HuH-7.5 (cell line): ENCODE results near the gene L3MBTL1.

ENCODE experiments used
- DNase-seq: peaks from one replicate; pipeline ENCODE4 v3.0.0; 2011; ENCODE audit warnings: low spot score

The L3MBTL1 gene

GRCh38 chr20:43506238-43506637 lies 1.3 kb upstream of the L3MBTL1 start:
- DNase-seq, result no peak

GRCh38 chr20:43508106-43508505 lies 609 bp downstream of the L3MBTL1 start:
- peak; percentile 57 for DNase-seq

DNA sequence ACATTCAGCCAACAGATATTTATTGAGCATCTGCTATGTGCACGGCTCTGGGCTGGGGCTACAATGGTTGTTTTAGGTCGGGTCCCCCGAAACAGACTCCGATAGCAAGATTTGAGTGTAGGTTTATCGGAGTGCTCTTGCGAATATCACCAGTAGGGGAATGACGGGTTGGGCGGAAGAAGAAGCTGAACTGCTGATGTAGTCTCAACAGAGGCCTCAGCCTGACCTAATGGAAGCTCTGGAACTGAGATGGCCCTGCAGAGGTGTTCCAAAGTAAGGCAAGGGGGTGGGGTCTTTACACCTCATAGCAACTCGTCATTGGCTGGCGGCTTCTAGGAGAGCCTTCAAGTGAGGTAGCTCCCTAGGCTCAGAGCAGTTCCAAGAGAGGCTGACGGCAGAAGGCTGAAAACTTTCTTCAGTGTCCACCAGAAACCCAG lies 1.1 kb downstream of the L3MBTL1 start:
- peak; percentile 47 for DNase-seq

GRCh38 chr20:43511879-43512278 lies 4.4 kb downstream of the L3MBTL1 start:
- DNase-seq, result no peak

GRCh38 chr20:43513372-43513930 lies 6.0 kb downstream of the L3MBTL1 start:
- no peak for DNase-seq

DNA sequence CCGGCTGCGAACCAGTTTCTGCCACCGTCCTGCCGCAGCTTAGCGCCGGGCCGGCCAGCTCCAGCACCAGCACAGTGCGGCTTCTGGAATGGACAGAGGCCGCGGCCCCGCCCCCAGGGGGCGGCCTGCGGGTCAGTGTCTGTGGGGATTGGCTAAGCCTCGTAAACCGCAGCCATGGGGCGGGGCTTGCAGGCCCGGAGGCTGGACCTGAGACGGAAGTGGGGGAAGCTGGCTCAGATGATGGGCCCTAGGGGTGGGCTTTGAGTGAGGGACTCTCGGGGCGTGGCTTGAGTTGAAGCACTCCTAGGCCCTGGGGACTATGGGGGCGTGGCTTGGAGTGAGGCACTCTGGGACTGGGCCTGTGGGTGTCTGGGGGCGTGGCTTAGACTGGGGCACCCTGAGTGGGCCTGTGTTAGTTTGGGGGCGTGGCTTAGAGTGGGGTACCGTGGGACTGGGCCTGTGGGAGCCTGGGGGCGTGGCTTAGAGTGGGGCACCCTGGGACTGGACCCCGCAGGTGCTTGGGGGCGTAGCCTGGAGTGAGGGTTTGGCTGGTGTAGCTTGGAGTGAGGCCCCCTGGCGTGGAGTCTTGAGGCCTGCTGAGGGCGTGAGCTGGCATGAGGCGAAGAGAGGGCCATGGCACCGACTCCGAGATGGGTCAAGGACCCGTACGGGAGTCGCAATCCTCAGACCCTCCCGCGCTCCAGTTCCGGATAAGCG lies 6.6 kb downstream of the L3MBTL1 start:
- peak; percentile 95 for DNase-seq

- DNase-seq, result no peak
These were observed 7.1 kb downstream of the L3MBTL1 start for GRCh38 chr20:43514648-43514999.

GRCh38 chr20:43515628-43516027 lies 8.1 kb downstream of the L3MBTL1 start:
- no peak for DNase-seq

DNA sequence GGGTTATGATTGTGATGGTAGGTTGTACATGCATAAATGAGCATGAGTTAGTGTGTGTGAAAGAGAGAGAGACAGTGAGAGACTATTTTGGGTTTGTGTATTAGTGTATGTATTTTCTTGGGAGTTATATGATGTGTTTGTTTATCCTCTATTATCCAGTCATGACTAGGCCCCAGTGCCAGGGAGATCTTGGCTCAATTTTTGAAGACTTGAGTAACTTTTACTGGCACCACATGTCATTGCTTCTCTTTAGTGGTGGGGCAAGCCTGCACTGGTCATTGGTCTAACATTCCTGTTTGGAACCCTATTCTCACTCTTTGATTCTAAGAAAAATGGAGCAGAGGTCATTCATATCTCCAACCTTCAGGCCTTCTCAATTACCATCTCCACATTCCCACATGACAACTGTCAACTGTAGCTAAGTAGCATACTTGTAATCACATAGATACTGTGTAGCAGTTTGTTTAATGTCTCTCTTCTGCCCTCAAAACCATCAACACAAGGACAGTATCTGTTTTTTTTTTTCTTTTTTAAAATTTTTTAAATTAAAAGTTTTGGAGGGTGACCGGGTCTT lies 8.8 kb downstream of the L3MBTL1 start:
- no peak for DNase-seq

GRCh38 chr20:43520074-43520630 lies 12.7 kb downstream of the L3MBTL1 start:
- no peak for DNase-seq

GRCh38 chr20:43525021-43525420 lies 17.5 kb downstream of the L3MBTL1 start:
- DNase-seq, result no peak

DNA sequence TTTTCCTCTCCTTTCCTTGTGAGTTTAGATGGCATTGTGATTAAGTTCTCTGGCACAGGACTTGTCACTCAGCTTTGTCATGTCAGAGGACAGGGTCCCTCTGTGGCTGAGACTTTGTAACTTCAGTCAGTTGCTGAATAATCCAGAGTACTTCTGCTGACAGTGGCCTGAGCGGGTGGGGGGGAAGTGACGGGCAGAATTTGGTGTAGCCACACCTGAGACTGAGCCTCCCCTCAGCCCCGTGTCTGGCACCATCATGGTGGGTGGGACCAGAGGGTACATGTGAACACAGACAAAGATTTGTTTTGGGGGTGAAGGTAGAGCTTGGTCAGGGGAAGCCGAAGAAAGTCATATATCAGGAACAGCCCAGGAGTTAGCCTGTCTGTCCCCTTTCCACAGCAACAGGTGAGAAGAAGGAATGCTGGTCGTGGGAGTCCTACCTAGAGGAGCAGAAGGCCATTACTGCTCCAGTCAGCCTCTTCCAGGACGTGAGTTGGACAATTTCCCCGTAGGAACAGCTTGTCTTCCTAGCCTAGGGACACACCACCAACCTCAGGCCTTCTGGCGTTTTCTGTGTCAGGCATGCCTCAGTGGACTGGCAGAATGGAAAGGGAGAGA lies 20.9 kb downstream of the L3MBTL1 start:
- DNase-seq, result no peak

DNA sequence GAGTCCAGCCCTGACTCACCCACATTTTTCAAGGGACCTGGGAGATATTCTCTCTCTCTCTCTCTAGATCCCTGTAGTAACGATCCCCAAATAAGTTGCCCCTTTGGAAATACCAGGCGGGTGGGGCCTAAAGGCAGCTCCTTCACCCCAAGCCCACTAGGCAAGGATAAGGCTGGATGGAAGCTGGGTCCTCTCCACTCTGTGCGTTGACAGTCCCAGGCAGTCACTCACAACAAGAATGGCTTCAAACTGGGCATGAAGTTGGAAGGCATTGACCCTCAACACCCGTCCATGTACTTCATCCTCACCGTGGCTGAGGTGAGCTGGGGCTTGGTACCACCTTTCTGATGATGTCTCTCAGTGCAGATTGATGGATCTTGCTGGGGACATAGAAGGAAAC lies 21.6 kb downstream of the L3MBTL1 start:
- no peak for DNase-seq

GRCh38 chr20:43529457-43530153 lies 22.1 kb downstream of the L3MBTL1 start:
- no peak for DNase-seq

- DNase-seq, result no peak
These were observed 23.0 kb downstream of the L3MBTL1 start for GRCh38 chr20:43530321-43531090.

- no peak for DNase-seq
These were observed 23.6 kb downstream of the L3MBTL1 start for GRCh38 chr20:43531091-43531443.

DNA sequence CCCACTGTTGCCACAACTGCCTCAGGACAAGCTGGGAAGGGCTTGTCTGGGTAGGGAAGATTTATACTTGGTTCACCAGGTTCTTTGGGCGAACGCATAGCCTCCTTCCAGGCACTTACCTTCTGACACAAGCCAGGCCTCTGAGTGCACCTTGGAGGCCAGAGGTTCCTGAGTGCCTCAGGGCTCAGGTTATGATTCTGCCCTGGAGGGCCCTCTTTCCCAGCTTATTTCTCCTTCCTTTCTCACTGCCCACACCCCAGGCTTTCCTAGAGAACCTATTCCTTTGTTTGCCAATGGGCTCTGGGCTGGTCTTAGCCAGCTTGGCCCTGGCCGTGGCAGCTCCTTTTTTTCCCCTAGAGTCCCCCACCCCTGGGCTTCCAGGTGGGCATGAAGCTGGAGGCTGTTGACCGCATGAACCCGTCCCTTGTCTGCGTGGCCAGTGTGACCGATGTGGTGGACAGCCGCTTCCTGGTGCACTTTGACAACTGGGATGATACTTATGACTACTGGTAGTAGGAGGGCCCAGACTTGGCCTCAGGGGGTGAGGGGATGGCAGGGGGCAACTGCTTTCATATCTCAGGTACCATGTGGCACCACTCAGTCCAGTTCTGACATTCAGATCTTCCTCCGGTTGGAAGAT lies 25.0 kb downstream of the L3MBTL1 start:
- no peak for DNase-seq

- DNase-seq, result no peak
These were observed 25.6 kb downstream of the L3MBTL1 start for GRCh38 chr20:43533060-43533459.

- no peak for DNase-seq
These were observed 26.5 kb downstream of the L3MBTL1 start for GRCh38 chr20:43534016-43534415.

DNA sequence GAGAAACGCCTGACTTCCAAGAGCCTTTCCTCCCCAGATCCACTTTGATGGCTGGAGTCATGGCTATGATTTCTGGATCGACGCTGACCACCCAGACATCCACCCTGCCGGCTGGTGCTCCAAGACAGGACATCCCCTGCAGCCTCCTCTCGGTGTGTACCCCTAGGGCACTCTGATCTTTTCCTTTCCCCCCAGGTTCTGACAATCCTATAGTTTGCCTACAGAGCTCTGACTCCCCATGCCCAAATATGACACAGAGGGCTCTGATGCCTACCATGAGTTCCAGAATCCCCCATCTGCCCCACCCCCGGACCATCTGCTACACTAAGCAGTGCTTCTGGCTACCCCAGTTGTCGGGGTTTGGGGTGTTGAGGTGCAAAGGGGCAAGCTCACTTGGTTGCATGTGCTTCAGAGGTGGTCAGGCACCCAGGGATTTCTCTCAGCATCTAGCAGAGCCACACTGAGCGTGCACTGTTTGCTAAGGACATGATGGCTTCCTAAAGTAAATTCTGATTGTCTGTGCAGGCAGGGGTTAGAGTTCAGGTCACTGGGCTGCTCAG lies 27.4 kb downstream of the L3MBTL1 start:
- DNase-seq, result no peak
